ENCODE results near the gene ZNF335.

DNA sequence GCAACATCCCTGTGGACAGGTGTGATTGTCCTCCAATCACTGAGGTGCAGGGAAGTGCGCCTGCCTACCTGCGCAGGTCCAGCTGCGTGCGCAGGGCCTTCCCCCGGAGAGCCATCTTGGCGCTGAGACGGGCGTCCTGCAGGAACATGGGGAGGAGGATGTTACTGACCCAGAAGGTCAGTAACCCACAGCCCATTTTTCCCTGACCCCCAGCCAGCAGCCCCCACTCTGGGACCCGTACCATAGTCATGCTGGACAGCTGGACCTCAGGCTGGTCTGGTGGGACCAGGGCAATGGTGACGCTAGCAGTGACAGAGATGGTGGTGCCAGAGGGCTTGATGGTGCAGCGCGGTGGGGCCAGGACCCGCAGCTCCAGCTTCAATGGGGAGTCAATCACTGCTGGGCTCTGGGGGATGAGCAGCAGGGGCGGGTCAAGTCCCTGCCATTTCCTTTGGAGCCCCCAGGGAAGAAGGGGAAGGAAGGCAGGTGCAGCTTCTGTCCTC lies 69.8 kb downstream of the ZNF335 start:
- TF ChIP-seq EZH2phosphoT487 (IDR thresholded peaks at IDR 0.05; ENCODE audit: insufficient read depth, low read depth) (no peak), EZH2 (IDR thresholded peaks at IDR 0.05; ENCODE audit: insufficient read depth, poor library complexity, severe bottlenecking) (no peak)
